OCI-LY1 (cell line): ENCODE results near the gene KRT2.

Experiments
- EZH2 ChIP-seq: fragments of 200-600 bp; sonication (generic), shearing (Covaris generic); IDR thresholded peaks from 2 replicates; pipeline ENCODE4 v1.8.0; 2017; ENCODE audit warnings: borderline replicate concordance, mixed run types, mild to moderate bottlenecking, antibody characterized with exemption, low read length, moderate library complexity, mixed read lengths
- TF ChIP-seq, protein P1 (sequence below): fragments of 200-600 bp; sonication (generic), shearing (Covaris generic); IDR thresholded peaks from 2 replicates; pipeline ENCODE4 v1.5.1; 2017; ENCODE audit warnings: mild to moderate bottlenecking, antibody characterized with exemption, low read length, moderate library complexity, mixed read lengths

DNA sequence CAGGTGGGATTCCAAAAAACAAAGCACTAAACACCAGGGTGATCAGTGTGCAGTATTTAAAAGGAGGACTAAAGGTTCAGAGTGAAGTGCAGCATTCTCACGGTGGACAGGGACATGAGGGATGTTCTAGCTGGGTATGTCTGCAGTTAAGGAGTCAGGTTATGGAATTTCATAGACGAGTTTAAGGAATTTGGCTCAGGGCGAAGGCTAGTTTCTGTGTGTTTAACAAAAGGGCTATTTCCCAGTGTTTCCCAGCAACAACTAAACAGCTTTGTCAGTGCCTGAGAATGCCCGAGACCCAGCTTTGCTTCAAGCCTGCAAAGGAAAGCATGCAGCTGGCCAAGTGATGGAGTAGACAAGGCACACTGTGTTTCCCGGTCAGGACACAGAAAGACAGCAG is 21.2 kb upstream of the KRT2 start:
- TF ChIP-seq EZH2 = no peak
- TF ChIP-seq, protein P1, sequence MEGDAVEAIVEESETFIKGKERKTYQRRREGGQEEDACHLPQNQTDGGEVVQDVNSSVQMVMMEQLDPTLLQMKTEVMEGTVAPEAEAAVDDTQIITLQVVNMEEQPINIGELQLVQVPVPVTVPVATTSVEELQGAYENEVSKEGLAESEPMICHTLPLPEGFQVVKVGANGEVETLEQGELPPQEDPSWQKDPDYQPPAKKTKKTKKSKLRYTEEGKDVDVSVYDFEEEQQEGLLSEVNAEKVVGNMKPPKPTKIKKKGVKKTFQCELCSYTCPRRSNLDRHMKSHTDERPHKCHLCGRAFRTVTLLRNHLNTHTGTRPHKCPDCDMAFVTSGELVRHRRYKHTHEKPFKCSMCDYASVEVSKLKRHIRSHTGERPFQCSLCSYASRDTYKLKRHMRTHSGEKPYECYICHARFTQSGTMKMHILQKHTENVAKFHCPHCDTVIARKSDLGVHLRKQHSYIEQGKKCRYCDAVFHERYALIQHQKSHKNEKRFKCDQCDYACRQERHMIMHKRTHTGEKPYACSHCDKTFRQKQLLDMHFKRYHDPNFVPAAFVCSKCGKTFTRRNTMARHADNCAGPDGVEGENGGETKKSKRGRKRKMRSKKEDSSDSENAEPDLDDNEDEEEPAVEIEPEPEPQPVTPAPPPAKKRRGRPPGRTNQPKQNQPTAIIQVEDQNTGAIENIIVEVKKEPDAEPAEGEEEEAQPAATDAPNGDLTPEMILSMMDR = no peak
